GM18951 (cell line): ENCODE measurements around the gene PRPF19.

ENCODE experiments used
- POLR2A ChIP-seq: IDR thresholded peaks from 4 replicates; pipeline ENCODE4 v1.6.1; 2011; ENCODE audit warnings: mild to moderate bottlenecking; ENCODE audit not compliant: insufficient read length, insufficient read depth; ENCODE audit errors: extremely low read depth
- in situ Hi-C: fragments of 300-500 bp; cut with MboI; formaldehyde crosslinking; loops from one replicate; pipeline ENCODE4 v1.12.0; 2022; ENCODE audit warnings: low sequenced_read_pairs, mixed read lengths, inconsistent platforms; ENCODE audit not compliant: unreplicated experiment

PRPF19 gene

GRCh38 chr11:60875366-60876167 is 30.8 kb downstream of the PRPF19 start:
- in situ Hi-C loops: no loop called here
- TF ChIP-seq POLR2A: no peak

DNA sequence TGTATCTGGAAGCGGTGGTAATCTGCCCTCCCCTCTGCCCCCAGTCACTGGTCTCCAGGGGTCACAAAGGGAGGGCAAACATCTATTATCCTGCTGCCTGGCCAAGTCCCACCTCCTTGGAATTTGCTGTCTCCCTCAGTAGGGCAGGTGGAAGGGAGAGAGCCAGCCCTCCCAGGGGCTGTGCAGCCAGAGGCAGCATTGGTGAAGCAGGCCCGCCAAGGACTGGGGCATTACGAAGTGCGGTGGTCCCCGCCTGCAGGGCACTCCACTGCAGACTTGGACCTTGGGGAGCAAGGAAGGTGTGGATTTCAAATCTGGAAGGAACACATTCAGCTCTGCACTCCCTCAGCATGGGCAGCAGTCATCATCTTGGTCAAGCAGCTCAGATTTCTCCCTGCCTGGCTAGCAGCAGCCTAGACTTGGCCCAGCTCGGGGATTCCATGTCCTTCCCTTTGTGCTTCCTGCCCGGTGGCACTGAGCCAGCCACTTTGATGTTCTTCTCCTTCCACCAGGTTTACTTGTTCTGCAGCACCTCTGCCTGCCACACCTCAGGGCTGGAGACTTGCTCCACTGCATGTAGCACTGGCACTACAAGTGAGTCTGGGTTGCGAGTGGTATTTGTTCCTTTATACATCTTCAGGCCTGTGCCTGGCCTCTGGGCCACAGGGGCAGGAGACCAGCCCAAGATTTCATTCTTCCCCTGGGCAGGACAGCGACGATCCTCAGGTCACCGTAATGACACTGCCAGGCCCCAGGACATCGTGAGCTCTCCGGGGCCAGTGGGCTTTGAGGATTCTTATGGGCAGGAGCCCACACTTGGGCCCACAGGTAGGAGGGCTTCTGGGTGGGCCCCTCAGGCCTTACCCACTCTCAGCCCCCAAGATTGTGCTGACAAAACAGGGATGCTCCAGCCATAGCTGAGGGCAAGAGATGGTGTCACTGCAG is 31.7 kb downstream of the PRPF19 start:
- no peak for TF ChIP-seq POLR2A
- in situ Hi-C loops: no loop called here

DNA sequence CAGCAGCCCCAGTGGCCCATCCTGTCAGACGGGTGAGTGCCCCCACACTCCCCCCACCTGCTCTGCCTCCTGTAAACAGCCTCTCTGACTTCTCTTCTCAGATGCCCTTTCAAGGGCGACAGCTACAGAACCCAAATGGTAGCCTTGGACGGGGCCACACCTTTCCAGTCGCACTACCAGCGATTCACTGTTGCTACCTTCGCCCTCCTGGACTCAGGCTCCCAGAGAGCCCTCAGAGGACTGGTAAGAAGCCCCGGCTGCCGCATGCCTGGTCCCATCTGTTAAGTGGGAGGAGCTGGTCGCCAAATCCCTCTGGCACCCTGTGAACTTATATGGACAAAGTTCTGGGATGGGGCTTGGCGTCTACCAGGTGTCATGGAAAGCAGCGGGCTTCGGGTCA is 32.9 kb downstream of the PRPF19 start:
- in situ Hi-C loops: no loop called here
- TF ChIP-seq POLR2A: no peak

DNA sequence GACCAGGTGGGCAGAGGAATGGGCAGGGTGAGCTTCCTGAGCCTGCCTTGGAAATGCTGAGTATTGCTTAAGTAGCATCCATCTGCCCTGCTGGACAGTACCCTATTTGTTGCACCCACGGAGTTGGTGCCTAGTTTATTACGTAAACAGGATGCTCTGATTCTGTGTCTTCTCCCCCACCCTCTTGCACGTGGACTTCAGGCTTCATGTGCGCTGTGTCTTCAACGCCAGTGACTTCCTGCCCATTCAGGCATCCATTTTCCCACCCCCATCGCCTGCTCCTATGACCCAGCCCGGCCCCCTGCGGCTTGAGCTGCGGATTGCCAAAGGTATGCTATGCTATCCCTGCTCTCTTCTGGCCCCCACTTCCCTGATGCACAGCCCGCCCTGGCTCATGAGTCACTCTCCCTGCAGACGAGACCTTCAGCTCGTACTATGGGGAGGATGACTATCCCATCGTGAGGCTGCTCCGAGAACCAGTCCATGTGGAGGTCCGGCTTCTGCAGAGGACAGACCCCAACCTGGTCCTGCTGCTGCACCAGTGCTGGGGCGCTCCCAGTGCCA is 33.3 kb downstream of the PRPF19 start:
- no peak for TF ChIP-seq POLR2A
- in situ Hi-C loops: no loop called here

DNA sequence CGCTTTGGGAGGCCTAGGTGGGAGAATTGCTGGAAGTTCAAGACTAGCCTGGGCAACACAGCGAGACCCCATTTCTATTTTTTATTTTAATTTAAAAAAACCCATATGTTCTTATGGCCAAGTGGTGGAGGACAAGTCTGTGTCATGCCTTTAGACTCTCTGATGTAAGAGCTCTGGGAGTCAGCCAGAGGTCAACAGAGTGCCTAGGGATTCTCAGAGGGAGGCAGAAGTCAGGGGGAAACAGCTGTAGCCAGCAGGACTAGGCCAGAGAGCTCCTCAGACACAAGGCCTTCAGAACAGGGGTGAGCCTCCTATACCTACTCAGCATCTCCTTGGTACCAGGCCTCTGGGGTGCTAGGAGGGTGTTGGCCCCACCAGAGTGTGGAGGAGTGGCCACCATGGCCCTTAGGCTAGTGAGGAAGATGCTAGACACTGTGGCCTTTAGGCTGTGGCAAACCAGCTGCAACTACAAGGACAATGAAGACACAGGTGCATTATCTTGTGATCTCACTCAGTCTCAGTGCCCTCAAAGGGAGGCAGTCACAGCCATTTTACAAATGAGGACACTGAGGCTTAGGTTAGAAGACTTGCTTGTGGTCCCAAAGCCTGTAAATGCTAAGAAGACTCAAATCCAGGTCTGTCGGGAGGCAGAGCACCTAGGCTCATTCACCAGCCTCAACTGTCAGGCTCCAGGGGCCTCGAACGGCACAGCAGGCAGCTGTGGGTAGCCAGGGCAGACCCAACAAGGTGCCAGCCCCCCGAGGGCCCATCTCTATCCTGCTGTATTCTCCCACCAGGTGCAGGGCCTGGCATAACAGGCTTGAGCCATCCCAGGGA is 34.0 kb downstream of the PRPF19 start:
- in situ Hi-C loops: no loop called here
- no peak for TF ChIP-seq POLR2A

DNA sequence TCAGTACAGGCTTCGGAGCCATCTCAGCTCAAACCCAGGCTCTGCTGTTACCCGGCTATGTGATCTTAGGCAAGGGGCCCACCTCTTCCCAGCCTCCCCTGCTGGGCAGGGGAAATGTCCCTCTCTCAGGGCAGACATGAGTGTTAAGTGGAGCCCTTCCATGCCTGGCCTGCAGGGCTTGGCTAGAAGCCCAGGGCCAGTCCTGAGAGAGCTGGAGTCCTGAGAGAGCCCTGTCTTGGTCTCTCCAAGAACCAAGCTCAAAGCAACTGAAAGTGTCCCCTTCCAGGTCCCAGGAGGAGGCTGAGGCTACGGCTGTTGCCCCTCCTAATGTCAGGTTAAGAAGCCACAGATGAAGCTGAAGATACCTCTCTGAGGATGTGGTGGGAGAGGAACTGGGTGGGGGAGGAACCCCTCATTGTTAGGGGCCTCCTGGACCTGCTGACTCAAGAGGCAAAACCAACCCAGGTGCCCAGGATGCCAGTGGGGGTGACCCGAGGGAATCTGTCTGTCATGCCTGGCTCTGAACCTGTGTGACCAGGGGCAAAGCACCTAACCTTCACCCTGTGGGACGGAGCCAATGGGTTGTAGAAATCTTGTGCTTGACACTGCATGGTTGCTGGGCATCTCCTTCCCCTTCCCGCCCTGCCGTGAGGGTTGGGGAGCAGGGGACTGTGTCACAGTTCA is 34.9 kb downstream of the PRPF19 start:
- in situ Hi-C loops: no loop called here

DNA sequence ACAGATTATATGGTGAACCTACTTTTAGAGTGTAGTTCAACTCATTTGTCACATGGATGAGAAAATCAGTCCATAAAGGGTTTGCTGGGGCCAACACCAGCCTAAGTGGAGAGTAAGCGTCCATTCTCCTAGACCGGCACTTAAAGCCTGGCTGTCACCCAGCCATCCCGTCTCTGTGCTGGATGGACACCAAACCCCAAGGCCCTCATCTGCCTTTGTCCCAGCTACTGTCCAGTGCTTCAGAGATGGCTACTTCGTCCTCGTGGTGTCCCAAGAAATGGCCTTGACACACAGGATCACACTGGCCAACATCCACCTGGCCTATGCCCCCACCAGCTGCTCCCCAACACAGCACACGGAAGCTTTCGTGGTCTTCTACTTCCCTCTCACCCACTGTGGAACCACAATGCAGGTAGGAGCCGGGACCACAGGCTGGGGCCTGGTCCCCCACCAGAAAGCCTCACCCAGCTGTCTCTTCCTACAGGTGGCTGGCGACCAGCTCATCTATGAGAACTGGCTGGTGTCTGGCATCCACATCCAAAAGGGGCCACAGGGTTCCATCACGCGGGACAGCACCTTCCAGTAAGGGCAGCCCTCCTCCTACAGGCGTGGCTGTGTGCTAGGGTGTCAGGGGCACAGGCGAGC is 35.5 kb downstream of the PRPF19 start:
- TF ChIP-seq POLR2A: no peak

More for the DNA sequence above, 34.9 kb downstream of the PRPF19 start:
- TF ChIP-seq POLR2A: no peak

DNA sequence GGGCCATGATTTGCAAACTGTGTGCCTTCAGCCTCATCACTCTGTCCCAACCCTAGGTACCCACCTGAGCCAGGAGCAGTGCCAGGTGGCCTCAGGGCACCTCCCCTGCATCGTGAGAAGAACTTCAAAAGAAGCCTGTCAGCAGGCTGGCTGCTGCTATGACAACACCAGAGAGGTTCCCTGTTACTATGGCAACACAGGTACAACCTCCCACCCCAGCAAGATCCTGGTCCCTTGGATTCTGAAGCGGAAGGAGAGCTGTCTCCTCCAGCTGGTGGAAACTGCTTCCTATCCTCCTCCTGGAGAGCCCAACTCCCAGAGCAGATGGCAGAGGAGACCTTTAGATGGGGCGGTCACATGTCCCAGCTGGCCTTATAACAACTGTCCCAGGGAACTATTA is 36.1 kb downstream of the PRPF19 start:
- in situ Hi-C loops: no loop called here
- TF ChIP-seq POLR2A: no peak

More for the DNA sequence above, 35.5 kb downstream of the PRPF19 start:
- in situ Hi-C loops: no loop called here

DNA sequence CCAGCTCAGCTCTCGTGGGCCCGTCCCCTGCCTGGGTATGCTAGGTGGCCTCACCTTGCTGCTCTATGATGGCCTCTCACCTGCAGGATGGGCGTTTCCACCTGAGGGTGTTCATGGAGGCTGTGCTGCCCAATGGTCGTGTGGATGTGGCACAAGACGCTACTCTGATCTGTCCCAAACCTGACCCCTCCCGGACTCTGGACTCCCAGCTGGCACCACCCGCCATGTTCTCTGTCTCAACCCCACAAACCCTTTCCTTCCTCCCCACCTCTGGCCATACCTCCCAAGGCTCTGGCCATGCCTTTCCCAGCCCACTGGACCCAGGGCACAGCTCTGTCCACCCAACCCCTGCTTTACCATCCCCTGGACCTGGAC is 36.9 kb downstream of the PRPF19 start:
- in situ Hi-C loops: no loop called here
- TF ChIP-seq POLR2A: no peak

GRCh38 chr11:60868682-60869450 is 37.5 kb downstream of the PRPF19 start:
- TF ChIP-seq POLR2A: no peak
- in situ Hi-C loops: no loop called here
